Astrocyte of the cerebellum (primary cell): ENCODE results near the gene TTC39A.

Experiments used
- DNase-seq: peaks from one replicate; pipeline ENCODE4 v3.0.0-alpha.2; 2011; ENCODE audit warnings: low read depth
- H3K4me3 ChIP-seq: 2 replicates; pipeline ENCODE4 v1.5.1; 2011; ENCODE audit warnings: mild to moderate bottlenecking, low read depth, low read length, moderate library complexity
- CTCF ChIP-seq: IDR thresholded peaks from 2 replicates; pipeline ENCODE4 v1.5.1; 2012; ENCODE audit warnings: low read length, low read depth, moderate library complexity, mild to moderate bottlenecking; ENCODE audit errors: missing control alignments
- in situ Hi-C: cut with HindIII; loops from 2 replicates; pipeline ENCODE4 v1.10.0; 2017; ENCODE audit warnings: low sequenced_read_pairs

TTC39A gene

GRCh38 chr1:51312718-51313117 is 17.6 kb downstream of the TTC39A start:
- no peak overlapping the region for H3K4me3 ChIP-seq
- no peak for TF ChIP-seq CTCF
- in situ Hi-C loops = no loop called here
- DNase-seq = no peak

- H3K4me3 ChIP-seq = no peak overlapping the region
- in situ Hi-C loops = no loop called here
- DNase-seq = no peak
- no peak for TF ChIP-seq CTCF
Measured at GRCh38 chr1:51311826-51312225, 18.5 kb downstream of the TTC39A start.

GRCh38 chr1:51310871-51311613 is 19.3 kb downstream of the TTC39A start:
- no peak for TF ChIP-seq CTCF
- no peak overlapping the region for H3K4me3 ChIP-seq
- DNase-seq = no peak
- in situ Hi-C loops = no loop called here

GRCh38 chr1:51309291-51309690 is 21.1 kb downstream of the TTC39A start:
- no peak for DNase-seq
- TF ChIP-seq CTCF = no peak
- no peak overlapping the region for H3K4me3 ChIP-seq
- in situ Hi-C loops = no loop called here

GRCh38 chr1:51308636-51309035 is 21.7 kb downstream of the TTC39A start:
- no peak for DNase-seq
- TF ChIP-seq CTCF = no peak
- in situ Hi-C loops = no loop called here
- no peak overlapping the region for H3K4me3 ChIP-seq

- no peak for DNase-seq
- in situ Hi-C loops = no loop called here
- TF ChIP-seq CTCF = no peak
Measured at GRCh38 chr1:51306950-51307349, 23.4 kb downstream of the TTC39A start.

More at GRCh38 chr1:51306950-51307349, 23.4 kb downstream of the TTC39A start:
- no peak overlapping the region for H3K4me3 ChIP-seq
